SK-MEL-5 (cell line): ENCODE measurements around the gene C10orf143. TPM values are rescaled to one million over a fixed set of nuclear protein-coding genes. Genes with fewer than 3 reads are reported as not detected.

Experiments used
- total RNA-seq: library from RNA; depleted of rRNA; stranded (reverse); fragments of >200 nt; shearing (Covaris generic); gene quantifications from 2 replicates; pipeline ENCODE4 v1.2.3, GENCODE V29; 2014; rRNA removed

The C10orf143 gene
- total RNA-seq, 1 experiment from 2014 or later = 0.42 TPM

Other genes with a start within 250 kb of the C10orf143 start
- gene EBF3, start 146.6 kb downstream of the C10orf143 start, total RNA-seq = 23.6 TPM in 2 replicates
- 127 and 129 TPM in 2 replicates for gene GLRX3, start 25.6 kb upstream of the C10orf143 start, total RNA-seq